SU-DHL-6 (cell line): Measurements from ENCODE around the gene OSER1.
"Not testable (repeated sequence)": the region's sequence is repeated elsewhere in the genome, so short reads cannot be mapped to it uniquely, and the experiment has no call there.

Experiments
- H2AFZ ChIP-seq: fragments of 200-600 bp; sonication (generic); 2 replicates; pipeline ENCODE4 v1.6.1; 2014; ENCODE audit warnings: low read depth, mild to moderate bottlenecking, moderate library complexity, mixed read lengths, antibody characterized with exemption, low read length; ENCODE audit not compliant: severe bottlenecking
- H3F3A ChIP-seq: fragments of 200-600 bp; shearing (Covaris generic); 2 replicates; pipeline ENCODE4 v1.6.0; 2016; ENCODE audit warnings: antibody characterized with exemption, mild to moderate bottlenecking; ENCODE audit not compliant: insufficient read depth
- H3K27ac ChIP-seq: fragments of 200-600 bp; sonication (generic); 2 replicates; pipeline ENCODE4 v1.5.1; 2016; ENCODE audit warnings: low read depth, mild to moderate bottlenecking, low read length, moderate library complexity, mixed read lengths
- H3K27me3 ChIP-seq: fragments of 200-600 bp; sonication (generic), shearing (Covaris generic); 2 replicates; pipeline ENCODE4 v1.6.0; 2014; ENCODE audit warnings: mild to moderate bottlenecking, low read length
- H3K36me3 ChIP-seq: fragments of 200-600 bp; sonication (generic); 2 replicates; pipeline ENCODE4 v1.6.1; 2014; ENCODE audit warnings: mild to moderate bottlenecking, low read length, mixed read lengths
- H3K4me2 ChIP-seq: fragments of 300-600, 200-600 bp; shearing (Covaris generic), sonication (generic); 2 replicates; pipeline ENCODE4 v1.6.0; 2014; ENCODE audit warnings: low read length, low read depth, mild to moderate bottlenecking; ENCODE audit not compliant: poor library complexity, severe bottlenecking
- H3K4me3 ChIP-seq: fragments of 200-600 bp; sonication (generic); 2 replicates; pipeline ENCODE4 v1.5.1; 2014; ENCODE audit warnings: antibody characterized with exemption, low read length, mild to moderate bottlenecking, mixed read lengths; ENCODE audit not compliant: insufficient read depth, poor library complexity, severe bottlenecking
- H3K79me2 ChIP-seq: fragments of 200-600 bp; sonication (generic); 2 replicates; pipeline ENCODE4 v1.6.1; 2014; ENCODE audit warnings: mild to moderate bottlenecking, low read length, moderate library complexity; ENCODE audit not compliant: insufficient read depth
- H3K9ac ChIP-seq: fragments of 200-600 bp; sonication (generic); 2 replicates; pipeline ENCODE4 v1.7.0; 2014; ENCODE audit warnings: mild to moderate bottlenecking, low read length
- H3K9me2 ChIP-seq: fragments of 200-600 bp; sonication (generic); replicated peaks from 2 replicates; pipeline ENCODE4 v1.6.1; 2014; ENCODE audit warnings: low read length; ENCODE audit not compliant: insufficient read depth
- H3K9me3 ChIP-seq: fragments of 200-600 bp; sonication (generic); 2 replicates; pipeline ENCODE4 v1.6.1; 2014; ENCODE audit warnings: low read length, mixed read lengths; ENCODE audit not compliant: insufficient read depth
- H4K20me1 ChIP-seq: fragments of 200-600 bp; sonication (generic); 2 replicates; pipeline ENCODE4 v1.6.1; 2014; ENCODE audit warnings: low read depth, mild to moderate bottlenecking, antibody characterized with exemption, low read length, moderate library complexity, mixed read lengths
- EZH2phosphoT487 ChIP-seq: fragments of 200-600 bp; sonication (generic), shearing (Covaris generic); conservative IDR thresholded peaks from 2 replicates; pipeline ENCODE4 v1.6.1; 2018; ENCODE audit warnings: mild to moderate bottlenecking, antibody characterized with exemption, low read length, moderate library complexity, mixed read lengths
- TF ChIP-seq, protein P1 (sequence below): fragments of 200-600 bp; sonication (generic); IDR thresholded peaks from one replicate; pipeline ENCODE4 v1.5.1; 2017; ENCODE audit warnings: antibody characterized with exemption, mild to moderate bottlenecking, low read length, moderate library complexity; ENCODE audit not compliant: insufficient read depth, poor library complexity, severe bottlenecking

The OSER1 gene

DNA sequence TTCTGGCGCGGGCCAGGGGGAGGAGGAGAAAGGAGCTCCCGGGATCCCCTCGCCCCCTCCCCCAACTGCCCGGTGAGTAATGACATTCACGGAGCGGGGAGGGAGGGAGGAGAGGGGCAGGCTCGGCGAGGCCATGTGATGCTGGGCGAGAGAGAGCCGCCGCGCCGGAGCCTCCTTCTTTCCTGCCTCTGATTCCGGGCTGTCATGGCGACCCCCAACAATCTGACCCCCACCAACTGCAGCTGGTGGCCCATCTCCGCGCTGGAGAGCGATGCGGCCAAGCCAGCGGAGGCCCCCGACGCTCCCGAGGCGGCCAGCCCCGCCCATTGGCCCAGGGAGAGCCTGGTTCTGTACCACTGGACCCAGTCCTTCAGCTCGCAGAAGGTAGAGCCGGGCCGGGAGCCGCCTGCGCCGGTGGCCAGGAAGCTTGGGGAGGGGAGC lies 36.6 kb upstream of the OSER1 start, which contains the start of gene GDAP1L1:
GDAP1L1 (plus strand) TSS at position 178 of the 441 bp plus-strand sequence; CDS start at position 205, 27 bp downstream.
- H3K4me3 ChIP-seq: no peak within 1 kb of the TSS
- H3K9me3 ChIP-seq: no peaks in the 10 kb centered on the region
- H3K36me3 ChIP-seq: no peaks in the 10 kb centered on the region
- no peaks in the 10 kb centered on the region for H3F3A ChIP-seq
- no peak within 1 kb of the TSS for H2AFZ ChIP-seq
- no peaks in the 10 kb centered on the region for H3K79me2 ChIP-seq
- no peak within 1 kb of the TSS for H3K27ac ChIP-seq
- no peaks in the 10 kb centered on the region for H3K9me2 ChIP-seq
- H3K4me2 ChIP-seq: no peak within 1 kb of the TSS
- no peaks in the 10 kb centered on the region for H3K27me3 ChIP-seq
- H3K9ac ChIP-seq: no peak within 1 kb of the TSS
- TF ChIP-seq, protein P1, sequence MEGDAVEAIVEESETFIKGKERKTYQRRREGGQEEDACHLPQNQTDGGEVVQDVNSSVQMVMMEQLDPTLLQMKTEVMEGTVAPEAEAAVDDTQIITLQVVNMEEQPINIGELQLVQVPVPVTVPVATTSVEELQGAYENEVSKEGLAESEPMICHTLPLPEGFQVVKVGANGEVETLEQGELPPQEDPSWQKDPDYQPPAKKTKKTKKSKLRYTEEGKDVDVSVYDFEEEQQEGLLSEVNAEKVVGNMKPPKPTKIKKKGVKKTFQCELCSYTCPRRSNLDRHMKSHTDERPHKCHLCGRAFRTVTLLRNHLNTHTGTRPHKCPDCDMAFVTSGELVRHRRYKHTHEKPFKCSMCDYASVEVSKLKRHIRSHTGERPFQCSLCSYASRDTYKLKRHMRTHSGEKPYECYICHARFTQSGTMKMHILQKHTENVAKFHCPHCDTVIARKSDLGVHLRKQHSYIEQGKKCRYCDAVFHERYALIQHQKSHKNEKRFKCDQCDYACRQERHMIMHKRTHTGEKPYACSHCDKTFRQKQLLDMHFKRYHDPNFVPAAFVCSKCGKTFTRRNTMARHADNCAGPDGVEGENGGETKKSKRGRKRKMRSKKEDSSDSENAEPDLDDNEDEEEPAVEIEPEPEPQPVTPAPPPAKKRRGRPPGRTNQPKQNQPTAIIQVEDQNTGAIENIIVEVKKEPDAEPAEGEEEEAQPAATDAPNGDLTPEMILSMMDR: no peak
- no peak for TF ChIP-seq EZH2phosphoT487
- no peaks in the 10 kb centered on the region for H4K20me1 ChIP-seq

DNA sequence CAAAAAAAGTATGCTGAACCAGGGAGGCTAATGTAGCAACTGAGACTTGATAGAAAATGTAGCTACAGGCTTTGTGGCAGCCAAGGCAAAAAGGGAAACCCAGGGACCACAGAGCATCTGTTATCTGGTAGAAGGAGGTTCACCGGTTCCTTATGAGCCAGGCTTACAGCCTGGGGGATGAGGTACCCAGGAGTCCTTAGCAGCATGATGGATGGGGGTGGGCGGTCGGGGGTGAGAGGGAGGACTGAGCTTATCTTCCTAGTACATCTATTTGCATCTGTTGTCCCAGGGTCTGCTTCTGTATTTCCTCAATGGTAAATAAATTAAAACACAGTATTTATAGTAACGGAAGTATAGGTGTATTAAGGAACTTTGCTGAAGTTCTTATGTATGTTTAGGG lies 35.4 kb upstream of the OSER1 start:
- Histone ChIP-seq H3K27me3 (no peaks in the 10 kb centered on the region), H3K27ac (no peak overlapping the region), H3K79me2 (no peaks in the 10 kb centered on the region), H3K9me2 (no peaks in the 10 kb centered on the region), H3K36me3 (no peaks in the 10 kb centered on the region), H3K4me2 (no peak overlapping the region), H3K9me3 (no peaks in the 10 kb centered on the region), H3K4me3 (no peak overlapping the region), H4K20me1 (no peaks in the 10 kb centered on the region), H3F3A (no peaks in the 10 kb centered on the region), H3K9ac (no peak overlapping the region), H2AFZ (no peak overlapping the region)
- no peak for TF ChIP-seq EZH2phosphoT487
- TF ChIP-seq, protein P1: no peak

DNA sequence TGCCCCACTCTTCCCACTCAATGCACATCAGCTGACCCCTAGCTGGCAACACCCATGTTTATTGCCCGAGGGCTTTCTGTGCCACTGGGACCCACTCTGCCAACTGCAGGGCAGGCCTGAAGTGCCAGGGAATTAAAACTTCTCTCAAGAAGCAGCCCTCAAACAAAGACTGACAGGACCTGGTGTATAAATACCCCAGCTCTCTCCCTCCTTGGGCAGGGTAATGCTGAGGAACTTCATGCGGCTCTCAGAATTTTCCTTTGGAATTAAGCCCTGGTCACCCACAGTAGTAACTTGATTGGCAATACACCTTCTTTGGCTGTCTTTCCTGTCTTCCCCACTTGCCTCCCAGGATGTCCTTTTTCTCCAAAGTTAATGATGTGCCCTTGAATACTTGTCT lies 31.2 kb upstream of the OSER1 start:
- no peaks in the 10 kb centered on the region for H4K20me1 ChIP-seq
- H3K4me3 ChIP-seq: no peak overlapping the region
- H3K36me3 ChIP-seq: no peaks in the 10 kb centered on the region
- H3K4me2 ChIP-seq: no peak overlapping the region
- H3K79me2 ChIP-seq: no peaks in the 10 kb centered on the region
- H3K9me2 ChIP-seq: no peaks in the 10 kb centered on the region
- no peaks in the 10 kb centered on the region for H3F3A ChIP-seq
- H3K27me3 ChIP-seq: no peaks in the 10 kb centered on the region
- TF ChIP-seq EZH2phosphoT487: no peak
- no peak overlapping the region for H3K27ac ChIP-seq
- H3K9ac ChIP-seq: no peak overlapping the region
- H3K9me3 ChIP-seq: no peaks in the 10 kb centered on the region
- no peak overlapping the region for H2AFZ ChIP-seq

DNA sequence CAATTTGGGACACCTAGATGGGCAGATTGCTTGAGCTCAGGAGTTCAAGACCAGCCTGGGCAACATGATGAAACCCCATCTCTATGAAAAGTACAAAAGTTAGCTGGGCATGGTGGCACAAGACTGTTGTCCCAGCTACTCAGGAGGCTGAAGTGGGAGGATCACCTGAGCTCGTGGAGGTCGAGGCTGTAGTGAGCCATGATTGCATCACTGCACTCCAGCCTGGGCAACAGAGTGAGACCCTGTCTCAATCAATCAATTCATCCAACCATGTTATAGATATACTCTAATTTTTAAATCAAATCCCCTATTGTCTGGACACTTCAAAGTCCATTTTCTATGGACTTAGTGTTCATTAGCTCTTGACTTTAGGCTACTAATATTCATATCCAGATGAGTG lies 26.3 kb upstream of the OSER1 start:
- H3K9me3 ChIP-seq, H3K4me2 ChIP-seq, H3K9ac ChIP-seq, H3K36me3 ChIP-seq, H3K4me3 ChIP-seq, H3K27ac ChIP-seq, H2AFZ ChIP-seq, H4K20me1 ChIP-seq, H3F3A ChIP-seq, H3K79me2 ChIP-seq, H3K9me2 ChIP-seq, H3K27me3 ChIP-seq: not testable (repeated sequence)
